ENCODE measurements around the gene LMLN. TPM values are rescaled to one million over a fixed set of nuclear protein-coding genes. Genes with fewer than 3 reads are reported as not detected.
A peak's percentile ranks its signal among the peaks of the same experiment; 100 is the strongest.
"Not testable (repeated sequence)": the region's sequence is repeated elsewhere in the genome, so short reads cannot be mapped to it uniquely, and the experiment has no call there.

The LMLN gene
- total RNA-seq, 1 experiment from 2014 or later: 7.7 TPM

DNA sequence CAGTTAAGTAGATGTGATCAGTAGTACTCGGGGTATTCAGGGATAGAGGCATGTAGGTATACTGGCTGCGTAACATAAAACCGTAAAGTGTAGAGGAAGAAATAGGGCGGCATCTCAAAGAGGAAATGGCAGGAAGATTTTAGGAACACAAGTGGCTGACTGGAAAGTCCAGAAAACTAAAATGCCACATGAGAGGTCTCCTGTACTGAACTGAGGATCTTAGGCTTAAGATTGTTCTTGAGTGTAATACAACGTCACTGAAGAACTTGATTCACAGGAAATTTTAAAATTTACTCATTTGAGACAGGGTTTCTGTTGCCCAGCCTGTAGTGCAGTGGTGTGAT, 2.3 kb upstream of the LMLN start:
- no peak for DNase-seq (ENCODE audit: low read depth)

- DNase-seq (ENCODE audit: low read depth): no peak
Measured at GRCh38 chr3:197958346-197958745, 1.7 kb upstream of the LMLN start.

DNA sequence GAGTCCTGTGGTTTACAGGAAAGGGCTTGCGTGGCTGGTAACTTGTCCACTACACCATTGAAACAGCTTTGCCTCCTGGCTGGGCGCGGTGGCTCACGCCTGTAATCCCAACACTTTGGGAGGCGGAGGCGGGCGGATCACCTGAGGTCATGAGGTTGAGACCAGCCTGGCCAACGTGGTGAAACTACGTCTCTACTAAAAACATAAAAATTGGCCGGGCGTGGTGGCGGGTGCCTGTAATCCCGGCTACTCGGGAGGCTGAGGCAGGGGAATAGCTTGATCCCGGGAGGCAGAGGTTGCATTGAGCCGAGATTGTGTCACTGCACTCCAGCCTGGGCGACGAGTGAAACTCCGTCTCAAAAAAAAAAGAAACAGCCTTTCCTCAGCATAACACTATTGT, 1.2 kb upstream of the LMLN start:
- DNase-seq (ENCODE audit: low read depth): not testable (repeated sequence)

- DNase-seq (ENCODE audit: low read depth): no peak
Measured at GRCh38 chr3:197959500-197959890, 522 bp upstream of the LMLN start.

GRCh38 chr3:197960694-197961581, 921 bp downstream of the LMLN start:
- DNase-seq (ENCODE audit: low read depth): peak; percentile 70

DNA sequence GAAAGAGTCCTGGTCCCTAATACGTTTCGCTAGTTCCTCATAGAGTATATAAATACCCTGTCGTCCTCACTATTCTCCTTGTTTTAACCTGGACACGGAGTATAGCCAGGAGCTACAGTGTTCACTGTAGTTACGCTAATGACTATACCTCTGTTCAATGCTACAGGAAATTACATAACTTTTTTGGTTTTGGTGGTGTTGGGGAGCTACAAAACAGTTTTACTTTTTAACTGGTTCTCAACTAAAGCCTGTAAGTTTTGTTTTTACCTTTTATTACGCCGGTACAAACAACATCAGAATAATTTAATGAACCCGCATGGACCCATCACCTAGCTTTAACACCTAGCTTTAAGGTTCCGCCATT, 1.5 kb downstream of the LMLN start:
- no peak for DNase-seq (ENCODE audit: low read depth)

DNA sequence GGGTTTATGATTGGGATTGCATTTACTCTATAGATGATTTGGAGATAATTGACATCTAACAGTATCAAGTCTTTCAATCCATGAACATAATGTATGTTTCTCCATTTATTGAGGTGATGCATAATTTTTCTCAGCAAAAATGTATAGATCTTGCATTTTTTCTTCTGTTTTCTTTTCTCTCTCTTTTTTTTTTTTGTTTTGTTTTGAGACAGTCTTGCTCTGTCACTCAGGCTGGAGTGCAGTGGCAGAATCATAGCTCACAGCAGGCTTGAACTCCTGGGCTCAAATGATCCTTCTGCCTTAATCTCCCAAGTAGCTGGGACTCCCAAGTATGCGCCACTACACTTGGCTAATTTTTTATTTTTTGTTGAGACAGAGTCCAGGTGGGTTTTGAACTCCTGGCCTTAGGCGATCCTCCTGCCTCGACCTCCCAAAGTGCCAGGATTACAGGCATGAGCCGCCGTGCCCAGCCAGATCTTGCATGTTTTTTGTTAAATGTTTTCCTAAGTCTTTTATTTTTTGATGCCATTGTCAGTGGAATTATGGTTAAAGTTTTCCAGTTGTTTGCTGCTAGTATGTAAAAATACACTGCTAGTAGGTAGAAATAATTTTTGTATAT, 3.1 kb downstream of the LMLN start:
- no peak for DNase-seq (ENCODE audit: low read depth)

- DNase-seq (ENCODE audit: low read depth): not testable (repeated sequence)
Measured at GRCh38 chr3:197967337-197967989, 7.4 kb downstream of the LMLN start.

DNA sequence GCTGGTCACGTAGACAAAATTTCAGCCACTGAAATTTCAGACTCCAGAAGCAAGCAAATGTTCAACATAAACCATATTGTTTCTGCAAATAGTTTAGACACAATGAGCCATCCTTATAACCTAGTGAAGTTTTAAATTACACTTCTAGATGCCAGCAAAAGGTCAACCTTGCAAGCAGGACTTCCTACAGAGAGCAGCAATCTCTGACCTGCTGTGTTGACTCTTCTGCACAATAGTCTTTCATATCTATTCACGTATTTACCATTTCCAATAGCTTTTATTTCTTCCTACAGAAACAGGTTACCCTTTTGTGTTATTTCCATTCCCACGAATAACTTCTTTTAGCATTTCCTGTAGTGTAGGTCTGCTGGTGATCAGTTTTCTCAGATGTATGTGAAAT, 10.6 kb downstream of the LMLN start:
- DNase-seq (ENCODE audit: low read depth): no peak

DNA sequence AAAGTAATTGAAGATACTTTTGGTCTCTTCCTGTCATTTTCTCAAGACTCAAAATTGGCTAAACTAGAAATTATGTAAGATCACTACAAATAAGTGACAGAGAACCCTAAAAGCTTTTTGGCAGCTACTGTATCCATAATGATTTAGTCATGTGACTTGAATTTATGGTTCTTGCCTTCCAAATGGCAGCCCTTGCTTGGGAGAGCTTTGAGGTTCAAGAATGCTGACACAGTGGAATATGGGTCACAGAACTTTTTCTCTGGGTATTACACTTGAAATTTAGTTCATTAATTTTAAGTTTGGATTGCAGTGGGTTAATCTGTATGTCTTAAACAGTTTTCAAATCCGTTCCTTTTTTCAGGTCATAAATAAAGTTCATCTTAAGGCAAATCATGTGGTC, 14.0 kb downstream of the LMLN start:
- DNase-seq (ENCODE audit: low read depth): no peak

- DNase-seq (ENCODE audit: low read depth): no peak
Measured at GRCh38 chr3:197975311-197975710, 15.3 kb downstream of the LMLN start.

GRCh38 chr3:197983076-197983475, 23.1 kb downstream of the LMLN start:
- no peak for DNase-seq (ENCODE audit: low read depth)

- DNase-seq (ENCODE audit: low read depth): no peak
Measured at GRCh38 chr3:197989651-197990050, 29.6 kb downstream of the LMLN start.

DNA sequence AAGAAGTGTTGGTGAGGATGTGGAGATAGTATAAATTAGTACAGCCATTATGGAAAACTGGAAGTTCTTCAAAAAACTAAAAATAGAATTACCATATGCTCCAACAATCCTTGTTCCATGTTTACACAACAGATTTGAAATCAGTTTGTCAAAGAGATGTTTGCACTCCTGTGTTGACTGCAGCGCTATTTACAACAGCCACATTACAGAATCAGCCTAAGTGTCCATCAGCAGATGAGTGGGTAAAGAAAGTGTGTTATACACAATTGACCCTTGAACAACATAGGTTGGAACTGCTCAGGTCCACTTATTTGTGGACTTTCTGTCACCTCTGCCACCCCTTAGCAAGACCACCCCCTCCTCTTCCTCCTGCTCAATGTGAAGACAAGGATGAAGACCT, 34.7 kb downstream of the LMLN start:
- no peak for DNase-seq (ENCODE audit: low read depth)

DNA sequence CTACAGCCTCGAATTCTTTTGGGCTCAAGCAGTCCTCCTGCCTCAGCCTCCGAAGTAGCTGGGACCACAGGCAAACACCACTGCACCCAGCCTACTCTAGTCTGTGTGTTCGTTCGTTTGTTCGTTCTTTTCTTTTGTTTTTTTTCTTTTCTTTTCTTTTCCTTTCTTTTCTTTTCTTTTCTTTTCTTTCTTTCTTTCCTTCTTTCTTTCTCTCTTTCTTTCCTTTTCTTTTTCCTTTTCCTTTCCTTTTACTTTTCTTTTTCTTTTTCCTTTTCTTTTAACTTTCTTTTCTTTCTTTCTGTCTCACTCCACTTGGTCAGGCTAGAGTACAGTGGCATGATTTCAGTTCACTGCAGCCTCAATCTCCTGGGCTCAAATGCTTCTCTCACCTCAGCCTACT, 36.8 kb downstream of the LMLN start:
- no peak for DNase-seq (ENCODE audit: low read depth)

- no peak for DNase-seq (ENCODE audit: low read depth)
Measured at GRCh38 chr3:197997936-197998335, 37.9 kb downstream of the LMLN start.

GRCh38 chr3:198017090-198017489, 57.1 kb downstream of the LMLN start:
- no peak for DNase-seq (ENCODE audit: low read depth)

DNA sequence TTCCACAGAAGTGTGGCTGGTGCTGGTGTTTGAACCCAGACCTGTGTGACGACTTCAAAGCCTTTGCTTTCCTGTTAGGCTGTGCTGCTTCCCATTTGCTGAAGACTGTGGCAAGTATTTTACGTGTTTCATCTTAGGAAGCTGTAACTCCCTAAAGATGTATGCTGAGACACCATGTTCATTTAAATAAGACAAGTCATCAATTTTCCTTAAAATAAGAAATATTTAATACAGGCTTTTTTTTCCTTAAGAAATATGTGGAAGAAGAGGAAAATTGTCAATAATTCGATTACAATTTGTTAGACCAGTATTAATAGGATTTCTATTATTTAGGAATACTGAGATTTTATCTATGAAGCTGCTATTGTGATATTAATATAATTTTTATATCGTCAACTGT, 58.4 kb downstream of the LMLN start:
- no peak for DNase-seq (ENCODE audit: low read depth)

DNA sequence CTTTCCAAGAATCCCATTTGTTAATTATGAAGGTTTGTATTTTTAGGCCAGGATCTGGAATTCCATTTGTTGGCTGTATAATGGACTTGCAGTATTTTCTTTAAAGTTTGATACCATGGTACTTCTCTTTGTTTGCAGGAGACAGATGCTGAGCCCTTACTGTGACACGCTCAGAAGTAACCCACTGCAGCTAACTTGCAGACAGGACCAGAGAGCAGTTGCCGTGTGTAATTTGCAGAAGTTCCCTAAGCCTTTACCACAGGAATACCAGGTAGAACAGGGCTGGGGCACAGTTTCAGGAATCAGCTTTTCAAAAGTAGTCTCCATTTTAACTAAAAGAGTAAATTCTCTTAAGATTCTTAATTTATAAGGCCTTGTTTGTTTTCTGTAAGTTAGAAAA, 59.1 kb downstream of the LMLN start:
- DNase-seq (ENCODE audit: low read depth): no peak

DNA sequence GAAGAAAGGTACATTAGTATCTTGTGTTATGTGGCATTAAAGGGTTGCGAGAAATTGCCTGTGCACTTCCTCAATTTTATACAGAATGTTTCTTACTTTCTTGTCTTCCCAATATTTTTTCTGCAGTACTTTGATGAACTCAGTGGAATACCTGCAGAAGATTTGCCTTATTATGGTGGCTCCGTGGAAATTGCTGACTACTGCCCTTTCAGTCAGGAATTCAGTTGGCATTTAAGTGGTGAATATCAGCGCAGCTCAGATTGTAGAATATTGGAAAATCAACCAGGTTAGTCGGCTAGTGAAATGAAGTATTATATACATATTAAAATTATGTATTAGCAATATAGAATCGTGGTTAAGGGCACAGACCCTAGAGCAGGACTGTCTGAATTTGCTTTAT, 61.3 kb downstream of the LMLN start:
- no peak for DNase-seq (ENCODE audit: low read depth)

DNA sequence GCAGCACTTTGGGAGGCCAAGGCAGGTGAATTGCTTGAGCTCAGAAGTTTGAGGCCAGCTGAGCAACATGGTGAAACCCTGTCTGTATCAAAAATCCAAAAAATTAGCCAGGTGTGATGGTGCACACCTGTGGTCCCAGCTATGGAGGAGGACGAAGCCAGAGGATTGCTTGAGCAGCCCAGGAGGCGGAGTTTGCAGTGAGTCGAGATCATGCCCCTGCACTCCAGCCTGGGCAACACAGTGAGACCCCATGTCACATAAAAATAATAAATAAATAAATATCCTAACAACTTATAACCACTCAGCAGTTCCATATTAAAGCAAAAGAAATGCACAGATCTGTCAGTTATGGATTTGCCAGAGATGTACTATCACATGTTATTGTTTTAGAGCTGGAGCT, 62.6 kb downstream of the LMLN start:
- no peak for DNase-seq (ENCODE audit: low read depth)

DNA sequence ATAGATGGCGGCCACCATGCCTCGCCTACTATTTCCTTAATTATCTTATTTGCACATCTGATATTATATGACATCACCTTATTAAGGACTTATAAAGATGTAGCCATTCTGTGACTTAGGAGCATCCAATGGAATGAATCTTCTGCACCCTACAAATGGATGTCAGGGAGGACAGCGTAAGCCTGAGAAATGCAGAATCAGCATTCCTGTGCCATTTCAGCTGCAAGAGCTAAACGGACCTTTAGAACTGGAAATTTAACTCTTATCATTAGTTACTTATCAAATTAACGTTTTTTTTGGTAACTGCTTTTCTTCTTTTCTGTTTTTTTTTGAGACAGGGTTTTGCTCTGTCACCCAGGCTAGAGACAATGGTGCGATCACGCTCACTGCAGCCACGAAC, 65.6 kb downstream of the LMLN start:
- DNase-seq (ENCODE audit: low read depth): no peak

DNA sequence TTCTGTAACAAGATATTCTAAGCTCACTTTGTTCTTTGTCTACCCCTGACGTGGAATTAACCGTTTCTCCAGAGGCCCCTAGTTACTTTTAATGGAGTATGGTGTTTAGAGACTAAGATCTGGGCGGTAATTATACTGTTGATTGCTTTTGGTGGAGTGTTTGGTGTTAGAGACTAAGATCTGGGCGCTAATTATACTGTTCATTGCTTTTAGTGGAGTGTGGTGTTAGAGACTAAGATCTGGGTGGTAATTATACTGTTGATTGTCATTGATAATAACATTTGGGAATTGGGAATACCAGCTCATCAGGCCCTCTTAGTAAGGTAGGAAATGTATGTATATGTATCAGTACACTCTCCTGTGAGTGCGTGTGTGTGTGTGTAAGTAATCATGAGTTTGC, 66.6 kb downstream of the LMLN start:
- DNase-seq (ENCODE audit: low read depth): no peak
